GM21515 (cell line): Measurements from ENCODE around the gene KHNYN.

ENCODE experiments used
- ATAC-seq: cut with Tn5 transposase; IDR thresholded peaks from one replicate; pipeline ENCODE4 v1.9.1; 2021; ENCODE audit not compliant: unreplicated experiment

Gene KHNYN

GRCh38 chr14:24422261-24422660, 7.5 kb upstream of the KHNYN start:
- no peak for ATAC-seq

- ATAC-seq: no peak
These were observed 6.8 kb upstream of the KHNYN start for GRCh38 chr14:24422694-24423601.

GRCh38 chr14:24425704-24426103, 4.0 kb upstream of the KHNYN start:
- ATAC-seq: no peak

GRCh38 chr14:24426150-24426911, 3.4 kb upstream of the KHNYN start:
- no peak for ATAC-seq

GRCh38 chr14:24426912-24427536, 2.7 kb upstream of the KHNYN start:
- no peak for ATAC-seq

- no peak for ATAC-seq
These were observed 1.9 kb upstream of the KHNYN start for GRCh38 chr14:24427537-24428508.

GRCh38 chr14:24428628-24429394, 943 bp upstream of the KHNYN start:
- ATAC-seq: no peak

GRCh38 chr14:24430143-24430681, 458 bp downstream of the KHNYN start:
- peak; percentile 48 for ATAC-seq

- no peak for ATAC-seq
These were observed 1.2 kb downstream of the KHNYN start for GRCh38 chr14:24430682-24431568.

GRCh38 chr14:24431569-24432258, 2.0 kb downstream of the KHNYN start:
- peak; percentile 46 for ATAC-seq

- no peak for ATAC-seq
These were observed 2.7 kb downstream of the KHNYN start for GRCh38 chr14:24432259-24433131.

GRCh38 chr14:24434036-24434435, 4.3 kb downstream of the KHNYN start:
- no peak for ATAC-seq

GRCh38 chr14:24434676-24435075, 4.9 kb downstream of the KHNYN start:
- ATAC-seq: no peak

GRCh38 chr14:24435192-24435810, 5.5 kb downstream of the KHNYN start:
- ATAC-seq: no peak

- ATAC-seq: no peak
These were observed 6.2 kb downstream of the KHNYN start for GRCh38 chr14:24435998-24436354.

GRCh38 chr14:24436355-24437019, 6.7 kb downstream of the KHNYN start:
- peak; percentile 36 for ATAC-seq
